SK-N-MC (cell line): ENCODE results near the gene C16orf95.

Experiments
- DNase-seq: peaks from one replicate; pipeline ENCODE4 v3.0.0-alpha.2; 2011; ENCODE audit warnings: low read depth, low spot score
- H3K27ac ChIP-seq: fragments of 200-600 bp; sonication (generic); 2 replicates; pipeline ENCODE4 v1.5.1; 2016; ENCODE audit warnings: mixed run types
- H3K36me3 ChIP-seq: fragments of 200-600 bp; sonication (generic); 2 replicates; pipeline ENCODE4 v1.6.1; 2017; ENCODE audit warnings: antibody characterized with exemption, low read length, mixed read lengths; ENCODE audit not compliant: insufficient read depth
- H3K4me3 ChIP-seq: fragments of 200-600 bp; sonication (generic); 2 replicates; pipeline ENCODE4 v1.5.1; 2016
- H3K9ac ChIP-seq: fragments of 200-600 bp; sonication (generic); 2 replicates; pipeline ENCODE4 v1.8.0; 2017; ENCODE audit warnings: mixed run types, mixed read lengths; ENCODE audit not compliant: insufficient read length
- H3K9me3 ChIP-seq: fragments of 200-600 bp; sonication (generic); 2 replicates; pipeline ENCODE4 v1.6.1; 2017; ENCODE audit warnings: low read depth, mild to moderate bottlenecking, antibody characterized with exemption, low read length, moderate library complexity, mixed read lengths
- EZH2 ChIP-seq: fragments of 200-600 bp; sonication (generic); IDR thresholded peaks from one replicate; pipeline ENCODE4 v1.6.1; 2017; ENCODE audit warnings: antibody characterized with exemption
- FOXP2 ChIP-seq: optimal IDR thresholded peaks from 2 replicates; pipeline ENCODE3; 2011; ENCODE audit warnings: mild to moderate bottlenecking, moderate library complexity; ENCODE audit not compliant: insufficient read depth; ENCODE audit errors: extremely low read length, control extremely low read depth
- POLR2AphosphoS5 ChIP-seq: IDR thresholded peaks from 2 replicates; pipeline ENCODE4 v1.6.1; 2012; ENCODE audit warnings: mild to moderate bottlenecking, low read depth, low read length, borderline replicate concordance

C16orf95 gene

DNA sequence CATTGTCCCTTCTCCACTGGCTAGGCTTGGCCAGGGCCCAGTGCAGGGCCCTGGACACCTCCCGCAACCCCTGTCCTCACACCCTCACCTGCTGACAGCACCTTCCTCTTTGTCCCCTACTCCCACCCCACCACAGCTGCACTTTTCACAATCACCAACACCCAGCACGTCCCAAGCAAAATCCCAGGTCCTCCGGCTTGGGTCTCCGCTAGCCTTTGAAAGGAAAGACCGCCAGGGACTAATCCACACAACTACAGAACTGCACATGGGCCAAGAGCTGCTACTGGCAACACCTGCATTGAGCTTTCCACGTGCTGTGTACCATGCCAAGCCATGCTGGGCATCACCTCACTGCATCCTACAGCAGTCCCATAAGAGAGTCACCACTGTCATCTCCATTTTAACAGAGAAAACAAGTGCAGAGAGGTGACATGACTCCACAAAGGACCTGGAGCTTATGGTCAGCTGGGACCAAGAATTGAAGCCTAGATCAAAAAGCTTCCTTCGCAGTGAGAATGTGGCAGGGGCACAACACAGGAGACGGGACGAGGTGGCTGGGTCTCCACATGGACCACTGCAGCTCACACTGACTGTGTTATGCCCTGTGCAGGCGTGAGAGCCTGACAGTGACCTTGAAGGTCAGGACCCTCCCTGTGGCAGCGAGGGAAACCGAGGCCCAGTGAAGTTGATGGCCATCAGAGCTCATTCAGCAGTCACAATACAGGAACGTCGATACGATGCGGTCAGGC is 43.8 kb upstream of the C16orf95 start:
- Histone ChIP-seq H3K36me3 (no peaks in the 10 kb centered on the region; the same call in 1 of the 2 replicates), H3K27ac (no peak overlapping the region), H3K9ac (no peak overlapping the region), H3K9me3 (no peaks in the 10 kb centered on the region), H3K4me3 (no peak overlapping the region)
- no peak for TF ChIP-seq EZH2
- no peak for TF ChIP-seq POLR2AphosphoS5
- TF ChIP-seq FOXP2: no peak
- no peak for DNase-seq

DNA sequence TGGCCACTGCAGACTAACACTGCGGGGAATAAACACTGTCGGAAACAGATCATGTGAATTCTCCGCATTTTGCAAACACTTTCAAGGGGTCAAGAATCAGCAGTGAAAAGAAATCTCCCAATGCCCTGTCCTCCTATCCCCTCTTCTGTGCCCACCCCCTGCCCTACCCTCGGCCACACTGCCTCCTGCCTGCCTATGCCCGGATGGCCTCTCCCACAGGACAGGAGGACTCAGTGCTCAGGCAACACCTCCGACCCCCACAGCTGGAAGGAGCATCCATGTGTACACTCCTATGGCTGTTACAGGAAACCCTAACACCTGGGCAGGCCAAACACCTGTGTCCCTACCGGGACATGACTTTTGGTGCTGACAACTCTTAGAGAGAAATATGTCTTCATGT is 41.9 kb upstream of the C16orf95 start:
- Histone ChIP-seq H3K9ac (no peak overlapping the region), H3K9me3 (no peaks in the 10 kb centered on the region), H3K4me3 (no peak overlapping the region), H3K27ac (no peak overlapping the region), H3K36me3 (no peaks in the 10 kb centered on the region; the same call in 1 of the 2 replicates)
- no peak for TF ChIP-seq FOXP2
- TF ChIP-seq POLR2AphosphoS5: no peak
- TF ChIP-seq EZH2: no peak
- DNase-seq: no peak

DNA sequence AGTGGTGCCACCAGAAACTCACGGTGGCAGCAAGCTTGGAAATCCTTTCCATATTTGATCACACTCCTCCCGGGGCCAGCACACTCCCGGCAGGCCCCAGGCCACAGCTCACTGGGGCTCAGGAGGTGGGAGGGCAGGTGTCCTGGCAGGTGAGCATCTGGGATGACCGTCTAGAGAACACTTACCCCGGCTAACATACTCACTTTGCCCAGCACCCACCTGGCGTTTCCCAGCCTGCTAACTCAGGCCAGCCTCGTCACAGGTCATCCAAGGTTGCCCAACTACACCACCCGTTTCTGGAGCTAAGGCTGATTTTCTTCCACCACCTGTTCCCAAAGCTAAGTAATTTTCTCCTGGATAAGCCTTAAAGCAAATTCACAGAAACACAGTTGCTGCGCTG is 41.5 kb upstream of the C16orf95 start:
- Histone ChIP-seq H3K36me3 (no peaks in the 10 kb centered on the region; the same call in 1 of the 2 replicates), H3K9me3 (no peaks in the 10 kb centered on the region), H3K4me3 (no peak overlapping the region), H3K27ac (no peak overlapping the region), H3K9ac (no peak overlapping the region)
- no peak for TF ChIP-seq FOXP2
- TF ChIP-seq EZH2: no peak
- TF ChIP-seq POLR2AphosphoS5: no peak
- no peak for DNase-seq

DNA sequence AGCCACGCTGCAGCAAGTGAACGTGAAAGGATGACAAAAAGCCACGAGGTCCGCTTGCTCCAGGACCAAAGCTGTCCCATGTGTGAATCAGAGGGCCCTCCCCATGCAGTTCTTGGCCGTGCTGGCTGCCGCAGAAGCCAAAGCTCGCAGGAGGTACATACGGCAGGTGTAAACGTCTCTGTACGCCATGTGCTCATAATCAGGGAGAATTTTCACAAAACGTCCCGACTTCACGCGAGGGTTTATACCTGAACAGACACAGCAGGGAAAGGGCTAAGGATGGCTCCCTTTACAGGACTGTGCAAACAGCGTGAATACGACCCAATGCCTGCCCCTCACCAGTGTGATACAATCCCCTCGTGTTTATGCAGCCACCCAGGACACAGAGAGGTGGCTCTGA is 41.1 kb upstream of the C16orf95 start:
- TF ChIP-seq FOXP2: no peak
- no peak for TF ChIP-seq EZH2
- TF ChIP-seq POLR2AphosphoS5: no peak
- Histone ChIP-seq H3K9ac (no peak overlapping the region), H3K4me3 (no peak overlapping the region), H3K36me3 (no peaks in the 10 kb centered on the region; the same call in 1 of the 2 replicates), H3K9me3 (no peaks in the 10 kb centered on the region), H3K27ac (no peak overlapping the region)
- no peak for DNase-seq

DNA sequence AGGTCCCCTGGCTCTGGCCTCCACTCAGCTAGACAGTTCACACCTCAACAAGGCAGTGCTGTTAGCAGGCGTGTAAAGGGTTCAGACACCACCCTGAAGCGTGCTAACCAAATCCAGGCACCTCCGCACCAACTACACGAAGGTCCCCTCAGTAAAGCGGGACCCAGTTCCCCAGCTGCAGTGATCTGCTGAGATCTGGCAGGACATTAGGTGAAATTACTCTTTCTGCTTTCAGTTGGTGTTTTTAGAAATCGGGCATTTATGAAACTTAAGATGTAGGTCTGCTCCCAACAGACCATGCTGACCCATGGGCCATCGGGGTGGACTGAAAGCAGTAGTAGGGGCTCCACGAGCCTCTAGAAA is 39.3 kb upstream of the C16orf95 start:
- Histone ChIP-seq H3K9me3 (no peaks in the 10 kb centered on the region), H3K36me3 (no peaks in the 10 kb centered on the region; the same call in 1 of the 2 replicates), H3K4me3 (no peak overlapping the region), H3K27ac (no peak overlapping the region), H3K9ac (no peak overlapping the region)
- no peak for TF ChIP-seq FOXP2
- TF ChIP-seq EZH2: no peak
- no peak for TF ChIP-seq POLR2AphosphoS5
- no peak for DNase-seq

DNA sequence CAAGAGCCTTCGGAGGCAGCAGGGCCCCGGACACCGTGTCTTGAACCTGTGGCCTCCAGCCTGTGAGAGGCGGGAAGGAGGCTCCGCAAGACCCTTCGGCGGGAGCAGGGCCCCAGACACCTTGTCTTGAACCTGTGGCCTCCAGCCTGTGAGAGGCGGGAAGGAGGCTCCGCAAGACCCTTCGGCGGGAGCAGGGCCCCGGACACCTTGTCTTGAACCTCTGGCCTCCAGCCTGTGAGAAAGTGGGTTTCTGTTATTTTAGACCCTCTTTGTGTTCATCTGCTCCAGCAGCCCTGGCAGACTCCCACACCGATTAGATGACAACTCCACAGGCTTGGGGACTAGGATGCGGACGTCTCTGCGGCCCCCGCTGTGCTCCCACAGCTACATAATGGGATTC is 36.4 kb upstream of the C16orf95 start:
- TF ChIP-seq POLR2AphosphoS5 (no peak), EZH2 (no peak)
- no peak overlapping the region for H3K27ac ChIP-seq
- H3K36me3 ChIP-seq: no peaks in the 10 kb centered on the region; the same call in 1 of the 2 replicates
- H3K9me3 ChIP-seq: no peaks in the 10 kb centered on the region
- no peak for DNase-seq
- no peak overlapping the region for H3K9ac ChIP-seq
- H3K4me3 ChIP-seq: no peak overlapping the region

DNA sequence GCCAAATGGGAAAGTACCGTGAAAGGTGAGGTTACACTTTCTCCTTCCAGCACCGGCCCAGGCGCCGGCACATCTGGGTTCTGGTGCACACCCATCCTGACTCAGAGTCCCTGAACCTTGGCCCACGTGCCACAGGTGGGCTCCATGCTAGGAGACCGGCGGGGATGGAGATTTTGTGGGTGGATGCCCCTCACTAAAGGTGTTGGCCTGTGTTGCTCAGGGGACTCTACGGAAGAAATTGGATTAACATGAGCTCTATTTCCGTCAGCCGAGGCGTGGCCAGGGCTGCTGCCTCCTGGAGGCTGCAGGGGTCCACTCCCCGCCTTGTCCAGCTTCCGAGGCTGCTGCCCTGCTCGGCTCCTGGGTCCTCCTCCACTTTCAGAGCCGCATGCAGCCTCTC is 35.6 kb upstream of the C16orf95 start:
- Histone ChIP-seq H3K27ac (no peak overlapping the region), H3K9ac (no peak overlapping the region), H3K9me3 (no peaks in the 10 kb centered on the region)

DNA sequence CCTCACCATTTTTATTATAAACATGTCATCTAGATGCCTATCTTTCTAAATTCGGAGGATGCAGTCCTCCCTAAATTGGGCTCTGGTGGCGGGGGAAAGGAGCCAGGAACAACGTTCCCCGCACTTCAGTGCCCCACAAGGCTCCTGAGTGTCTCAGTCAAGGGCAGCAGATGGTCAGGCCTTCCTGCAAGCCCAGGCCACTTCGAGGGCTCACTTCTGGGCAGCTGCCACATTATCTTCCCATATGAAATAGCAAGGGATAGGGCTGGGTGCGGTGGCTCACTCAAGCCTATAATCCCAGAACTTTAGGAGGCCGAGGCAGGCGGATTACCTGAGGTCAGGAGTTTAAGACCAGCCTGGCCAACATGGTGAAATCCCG is 34.1 kb upstream of the C16orf95 start:
- Histone ChIP-seq H3K27ac (no peak overlapping the region), H3K36me3 (no peaks in the 10 kb centered on the region), H3K9ac (no peak overlapping the region), H3K4me3 (no peak overlapping the region), H3K9me3 (no peaks in the 10 kb centered on the region)
- TF ChIP-seq FOXP2: no peak
- DNase-seq: no peak

More for the DNA sequence above, 35.6 kb upstream of the C16orf95 start:
- TF ChIP-seq POLR2AphosphoS5 (no peak), EZH2 (no peak), FOXP2 (no peak)
- no peaks in the 10 kb centered on the region for H3K36me3 ChIP-seq
- no peak for DNase-seq
- H3K4me3 ChIP-seq: no peak overlapping the region

DNA sequence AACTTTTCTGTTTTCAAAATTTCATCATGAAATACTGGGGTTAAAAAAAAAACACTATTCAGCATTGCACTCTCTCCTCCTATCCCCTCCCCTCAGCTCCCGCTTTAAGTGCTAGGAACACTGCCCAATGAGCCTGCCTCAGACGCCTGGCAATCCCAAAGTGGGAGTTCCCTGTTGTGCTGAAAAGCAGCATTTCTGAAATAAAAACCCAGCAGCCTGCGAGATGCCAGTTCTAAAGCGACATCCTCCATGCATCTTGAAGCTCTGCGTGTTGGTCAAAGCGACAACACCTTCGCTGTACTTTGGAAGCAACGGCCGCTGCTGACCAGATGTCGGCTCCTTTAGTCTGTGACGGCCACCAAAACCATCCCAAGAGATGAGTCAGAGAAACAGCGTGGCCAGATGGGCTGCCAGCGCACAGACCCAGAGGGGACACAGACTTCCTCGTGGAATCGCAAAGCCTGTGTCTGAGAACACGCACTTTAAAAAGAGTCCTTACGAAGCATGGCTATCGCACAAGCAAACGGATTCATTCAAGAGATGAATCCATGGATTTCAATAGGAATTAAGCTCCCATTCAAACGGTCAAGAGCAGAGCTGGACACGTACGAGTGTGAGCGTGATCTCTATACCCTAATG is 33.6 kb upstream of the C16orf95 start:
- no peak for DNase-seq
- H3K36me3 ChIP-seq: no peaks in the 10 kb centered on the region
- H3K9me3 ChIP-seq: no peaks in the 10 kb centered on the region
- no peak overlapping the region for H3K9ac ChIP-seq
- no peak overlapping the region for H3K27ac ChIP-seq
- H3K4me3 ChIP-seq: no peak overlapping the region
- no peak for TF ChIP-seq EZH2
- no peak for TF ChIP-seq POLR2AphosphoS5
- no peak for TF ChIP-seq FOXP2
